HG03558 (cell line): ENCODE data around the gene LCN10.
"Not testable (repeated sequence)": the region's sequence is repeated elsewhere in the genome, so short reads cannot be mapped to it uniquely, and the experiment has no call there.

ENCODE experiments used
- ATAC-seq: cut with Tn5 transposase; IDR thresholded peaks from one replicate; pipeline ENCODE4 v1.9.1; 2021; ENCODE audit warnings: moderate number of reproducible peaks; ENCODE audit not compliant: unreplicated experiment; ENCODE audit errors: extremely low read depth

LCN10 gene

DNA sequence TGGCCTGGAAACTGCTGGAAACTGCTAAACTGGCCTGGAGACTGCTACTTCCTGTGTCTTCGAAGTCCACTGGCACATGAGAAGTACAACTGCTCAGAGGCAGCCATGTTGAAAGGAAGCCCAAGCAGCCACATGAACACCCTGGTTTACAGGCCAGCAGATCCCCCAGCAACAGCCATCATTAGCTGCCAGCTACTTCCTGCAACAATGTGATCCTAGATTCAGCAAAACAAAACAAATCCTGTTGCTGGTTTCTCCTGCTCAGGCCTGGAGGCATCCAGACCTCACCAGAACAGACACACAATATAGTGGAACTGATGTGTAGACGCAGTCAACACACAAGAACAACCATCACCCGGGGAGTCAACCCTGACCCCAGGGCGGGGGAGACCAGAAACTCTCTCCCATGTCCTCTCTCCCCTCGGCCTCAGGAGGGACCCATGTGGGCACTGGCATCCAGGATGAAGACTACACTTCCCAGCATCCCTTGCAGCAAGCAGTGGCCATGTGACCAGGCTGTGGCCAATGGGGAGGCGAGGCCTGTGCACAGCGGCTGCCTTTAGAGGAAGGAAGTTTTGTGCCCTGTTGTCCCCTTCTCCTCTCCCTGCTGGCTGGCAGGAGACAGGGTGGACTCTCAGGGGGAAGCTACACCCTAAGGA is 30.8 kb upstream of the LCN10 start:
- ATAC-seq = no peak

DNA sequence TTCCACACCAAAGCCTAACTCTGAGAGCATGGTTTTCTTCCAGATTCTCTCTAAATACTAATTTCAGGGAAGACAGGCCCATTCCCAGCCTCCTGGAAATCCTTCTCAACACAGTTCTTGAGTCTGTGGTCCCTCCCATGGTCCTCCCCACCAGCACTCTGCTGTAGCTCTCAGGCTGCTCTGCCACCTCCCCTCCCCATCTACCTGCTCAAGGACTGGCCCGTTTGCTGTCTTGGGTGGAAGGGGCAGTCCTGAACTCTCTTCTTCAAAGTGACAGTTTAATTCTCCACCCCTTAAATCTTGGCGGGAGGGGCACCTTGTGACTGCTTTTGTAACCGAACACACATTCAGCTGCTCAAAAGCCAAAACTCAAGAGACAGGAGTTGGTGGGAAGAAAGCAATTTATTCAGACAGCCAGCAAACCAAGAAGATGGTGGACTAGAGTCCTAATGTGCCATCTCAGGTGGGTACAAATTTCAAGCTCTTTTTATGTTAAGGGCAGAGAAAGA is 29.2 kb upstream of the LCN10 start:
- ATAC-seq = no peak

DNA sequence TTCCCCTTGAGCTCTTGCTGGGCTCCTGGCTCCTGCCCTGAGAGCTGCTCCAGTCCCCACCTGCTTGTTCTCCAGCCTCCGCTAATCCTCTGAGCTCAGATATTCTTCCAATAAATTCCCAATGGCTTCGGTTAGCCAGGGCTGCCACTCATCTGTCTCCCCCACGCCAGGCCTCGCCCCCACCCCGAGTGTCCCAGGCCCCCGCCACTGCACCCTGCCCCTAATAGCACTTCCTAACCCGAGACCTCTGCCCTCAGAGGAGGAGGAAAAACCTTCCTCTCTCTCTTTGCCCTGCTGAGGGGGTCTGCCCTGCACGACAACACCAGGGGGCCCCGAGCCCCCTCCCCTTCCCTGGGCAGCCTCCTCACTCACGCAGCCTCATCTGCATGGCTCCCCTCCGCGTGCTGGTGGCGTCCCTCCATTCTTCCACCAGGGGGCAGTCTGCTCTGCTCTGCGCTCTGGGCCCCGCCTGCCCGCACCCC is 27.0 kb upstream of the LCN10 start:
- ATAC-seq = no peak

DNA sequence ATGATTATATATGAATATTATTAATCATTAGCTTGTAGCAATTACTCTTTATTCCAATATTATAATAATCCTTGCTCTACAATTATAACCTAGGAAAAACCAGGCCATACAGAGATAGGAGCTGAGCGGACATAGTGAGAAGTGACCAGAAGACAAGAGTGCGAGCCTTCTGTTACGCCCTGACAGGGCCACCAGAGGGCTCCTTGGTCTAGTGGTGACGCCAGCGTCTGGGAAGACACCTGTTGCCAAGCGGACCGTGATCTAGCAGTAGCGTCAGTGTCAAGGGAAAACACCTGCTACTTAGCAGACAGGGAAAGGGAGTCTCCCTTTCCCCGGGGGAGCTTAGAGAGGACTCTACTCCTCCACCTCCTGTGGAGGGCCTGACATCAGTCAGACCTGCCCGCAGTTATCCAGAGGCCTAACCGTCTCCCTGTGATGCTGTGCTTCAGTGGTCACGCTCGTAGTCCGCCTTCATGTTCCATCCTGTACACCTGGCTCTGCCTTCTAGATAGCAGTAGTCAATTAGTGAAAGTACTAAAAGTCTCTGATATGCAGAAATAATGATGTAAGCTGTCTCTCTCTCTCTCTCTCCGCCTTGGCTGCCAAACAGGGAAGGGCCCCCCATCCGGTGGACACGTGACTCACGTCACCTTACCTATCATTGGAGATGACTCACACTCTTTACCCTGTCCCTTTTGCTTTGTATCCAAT is 23.8 kb upstream of the LCN10 start:
- ATAC-seq = not testable (repeated sequence)

DNA sequence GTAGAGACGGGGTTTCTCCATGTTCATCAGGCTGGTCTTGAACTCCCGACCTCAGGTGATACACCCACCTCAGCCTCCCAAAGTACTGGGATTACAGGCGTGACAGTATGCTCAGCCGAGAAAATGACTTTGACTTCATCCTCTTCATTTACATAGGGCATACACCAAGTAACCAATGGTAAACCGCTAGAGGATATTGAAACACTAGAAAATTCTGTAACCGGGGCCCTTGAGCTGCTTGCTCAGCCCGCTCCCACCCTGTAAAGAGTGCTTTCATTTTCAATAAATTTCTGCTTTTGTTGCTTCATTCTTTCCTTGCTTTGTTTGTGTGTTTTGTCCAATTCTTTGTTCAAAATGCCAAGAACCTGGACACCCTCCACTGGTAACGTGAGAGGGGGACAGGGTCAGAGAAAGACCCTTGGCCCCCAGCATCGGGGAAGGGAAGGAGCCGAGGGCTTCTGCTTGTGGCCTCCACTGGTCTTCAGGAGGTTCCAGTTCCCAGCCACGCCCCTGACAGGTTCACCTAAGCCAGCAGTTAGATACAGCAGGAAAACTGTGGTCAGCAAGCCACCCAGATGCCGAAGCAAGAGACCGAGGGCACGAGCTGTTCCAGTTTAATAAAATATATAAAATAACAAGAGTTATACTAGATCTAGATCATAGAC is 23.1 kb upstream of the LCN10 start:
- peak; percentile 44 for ATAC-seq

DNA sequence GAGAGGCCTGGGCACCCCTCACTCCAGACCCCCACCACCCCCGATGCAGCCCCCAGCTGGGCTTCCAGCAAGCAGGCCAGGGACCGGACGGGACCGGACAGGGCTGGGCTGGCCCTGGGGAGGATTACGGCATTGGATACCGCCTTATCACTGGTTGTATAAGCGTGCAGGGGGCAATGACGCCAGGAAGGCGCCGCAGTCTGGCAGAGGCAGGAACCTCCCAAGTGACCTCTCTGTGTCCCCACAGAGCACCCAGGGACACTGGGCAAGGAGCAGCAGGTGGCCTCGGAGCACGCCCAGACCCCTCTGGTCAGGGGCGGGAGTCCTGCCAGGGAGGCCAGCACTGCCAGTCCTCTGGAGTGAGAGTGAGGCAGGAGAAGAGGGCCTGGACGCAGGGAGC is 22.3 kb upstream of the LCN10 start:
- no peak for ATAC-seq

DNA sequence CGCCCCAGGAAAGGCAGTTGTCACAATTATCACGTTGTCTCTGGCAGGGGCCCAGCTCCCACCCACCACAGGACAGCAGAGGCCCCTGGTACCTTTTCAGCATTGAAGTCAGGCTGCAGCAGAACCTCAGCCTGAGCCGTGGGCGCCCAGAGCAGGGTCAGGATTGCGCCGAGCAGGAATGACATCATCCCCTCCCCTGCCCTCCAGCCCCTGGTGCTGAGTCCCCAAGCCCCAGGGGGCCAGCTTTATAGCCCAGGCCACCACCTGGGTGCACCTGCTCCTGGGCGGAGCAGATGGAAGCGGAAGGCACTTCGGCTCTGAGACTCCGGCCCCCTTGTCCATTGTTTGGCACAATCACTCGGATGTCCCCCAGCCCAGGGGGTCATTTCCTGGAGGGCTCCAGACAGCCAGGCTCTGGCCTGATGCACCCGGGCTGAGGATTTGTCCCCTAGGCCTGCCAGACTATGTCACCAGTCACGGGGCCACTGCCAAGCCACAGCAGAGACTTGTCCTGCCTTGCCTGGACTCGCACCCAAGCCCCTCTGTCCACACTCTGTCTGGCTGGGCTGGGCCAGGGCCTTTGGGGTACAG is 21.7 kb upstream of the LCN10 start, which contains the start of gene LCN15:
Gene LCN15, minus strand, starts transcription at position 218 of the 591 bp plus-strand sequence. Its CDS starts 30 bp downstream, at position 188.
- ATAC-seq = no peak

DNA sequence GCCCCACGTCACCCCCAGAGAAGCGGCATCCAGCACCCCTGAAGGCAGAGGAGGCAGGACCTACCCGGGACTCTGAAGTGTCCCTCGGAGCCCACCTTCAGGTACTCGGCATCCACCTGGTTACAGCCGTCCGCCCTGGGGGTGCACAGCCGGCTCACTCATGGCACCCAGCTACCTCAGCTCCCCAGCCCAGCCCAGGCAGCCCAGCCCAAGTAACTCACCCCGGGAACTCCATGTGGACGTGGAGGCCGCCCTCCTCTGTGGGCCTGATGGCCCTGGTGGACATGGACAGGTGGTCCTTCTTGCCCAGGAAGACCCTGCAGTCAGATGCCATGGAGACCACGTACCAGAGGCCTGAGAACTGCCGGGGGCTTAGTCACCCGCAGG is 20.9 kb upstream of the LCN10 start:
- ATAC-seq = no peak

DNA sequence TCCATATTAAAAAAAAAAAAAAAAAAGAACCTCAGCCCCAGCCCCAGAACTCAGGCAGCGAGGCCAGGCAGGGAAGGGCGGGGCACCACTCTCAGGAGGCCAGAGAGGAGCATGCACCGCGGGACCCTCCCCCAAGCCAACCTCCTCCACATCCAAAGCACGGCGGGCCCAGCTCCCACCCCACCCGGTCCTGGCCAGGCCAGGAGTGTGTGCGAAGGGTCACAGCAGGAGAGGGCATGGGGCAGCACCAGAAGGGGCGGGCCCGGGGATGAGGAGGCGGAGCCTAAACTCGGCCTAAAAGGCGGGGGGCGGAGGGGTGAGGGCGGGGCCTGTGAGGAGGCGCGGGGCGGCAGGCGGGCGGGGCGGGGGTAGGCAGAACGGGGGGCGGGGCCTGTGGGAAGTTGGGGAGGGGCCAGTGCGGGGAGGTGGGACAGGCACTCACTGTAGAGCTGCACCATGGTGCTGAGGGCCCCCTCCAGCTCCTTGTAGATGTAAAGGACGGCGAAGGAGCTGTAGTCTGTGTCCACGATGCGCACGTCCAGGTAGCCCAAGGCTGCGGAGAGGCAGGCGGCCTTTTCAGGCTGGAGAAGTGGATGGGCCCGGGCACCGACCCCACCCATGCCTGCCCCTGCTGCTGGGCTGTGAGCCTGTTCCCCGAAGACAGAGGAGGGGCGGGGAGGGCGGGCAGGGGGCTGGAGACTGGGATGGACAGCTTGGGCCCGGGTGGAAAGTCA is 20.3 kb upstream of the LCN10 start:
- ATAC-seq = no peak

DNA sequence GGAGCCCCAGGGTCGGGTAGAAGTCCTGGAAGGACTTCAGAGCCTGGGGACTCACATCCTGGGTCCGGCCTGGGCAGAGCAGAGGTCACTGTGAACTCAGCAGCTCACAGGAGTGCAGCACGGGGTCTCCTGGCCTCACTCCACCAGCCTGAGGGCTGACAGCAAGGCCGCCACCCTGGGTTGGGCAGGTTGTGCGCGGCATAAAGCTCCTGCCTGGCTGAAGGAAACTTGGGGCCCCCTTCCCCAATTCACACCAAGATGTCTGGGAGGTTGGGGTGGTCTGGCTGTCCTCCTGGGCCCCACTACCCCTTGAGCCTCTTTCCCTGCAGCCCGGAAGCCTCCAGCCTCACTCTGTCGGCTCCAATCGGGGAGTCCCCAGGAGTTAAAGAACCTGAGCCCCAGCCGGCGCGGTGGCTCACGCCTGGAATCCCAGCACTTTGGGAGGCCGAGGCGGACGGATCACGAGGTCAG is 19.5 kb upstream of the LCN10 start:
- ATAC-seq = no peak

DNA sequence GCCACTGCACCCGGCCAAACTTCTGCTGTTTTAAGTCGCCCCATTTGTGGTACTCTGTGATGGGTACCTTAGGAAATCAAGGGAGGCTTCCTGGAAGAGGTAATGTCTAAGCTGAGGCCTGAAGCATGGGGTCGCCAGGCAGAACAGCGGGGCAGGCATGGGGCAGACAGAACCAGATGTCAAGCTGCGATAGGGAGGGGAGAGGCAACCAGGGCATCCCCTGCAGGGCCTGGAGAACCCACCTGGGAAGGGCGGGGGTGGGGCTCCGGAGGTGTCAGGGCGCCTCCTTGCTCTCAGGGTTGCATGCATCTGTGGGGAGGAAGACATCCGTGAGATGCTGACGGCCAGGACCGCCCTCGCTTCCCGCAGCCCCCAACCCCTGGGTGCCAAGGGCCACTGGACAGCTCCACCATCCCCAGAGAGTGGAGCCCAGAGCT is 18.8 kb upstream of the LCN10 start:
- no peak for ATAC-seq

DNA sequence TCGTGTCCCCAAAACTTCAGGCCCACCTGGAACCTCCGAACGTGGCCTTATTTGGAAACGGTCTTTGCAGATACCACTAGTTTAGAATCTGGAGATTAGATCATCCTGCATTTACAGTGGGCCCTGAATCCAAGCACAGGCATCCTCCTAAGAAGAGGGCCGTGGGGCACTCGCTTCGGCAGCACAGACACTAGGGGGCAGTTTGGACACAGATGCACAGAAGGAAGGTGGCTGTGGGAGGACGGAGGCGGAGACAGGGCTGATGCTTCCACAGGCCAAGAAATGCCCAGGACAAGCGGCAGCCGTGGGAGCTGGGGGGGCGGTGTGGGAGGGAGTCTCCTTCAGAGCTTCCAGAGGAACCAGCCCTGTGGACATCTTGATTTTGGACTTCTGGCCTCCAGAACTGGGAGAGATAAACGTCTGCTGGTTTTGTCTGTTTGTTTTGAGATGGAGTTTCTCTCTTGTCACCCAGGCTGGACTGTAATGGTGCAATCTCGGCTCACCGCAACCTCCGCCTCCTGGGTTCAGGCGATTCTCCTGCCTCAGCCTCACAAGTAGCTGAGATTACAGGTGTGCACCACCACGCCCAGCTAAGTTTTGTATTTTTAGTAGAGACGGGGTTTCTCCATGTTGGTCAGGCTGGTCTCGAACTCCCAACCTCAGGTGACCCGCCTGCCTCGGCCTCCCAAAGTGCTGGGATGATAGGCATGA is 18.2 kb upstream of the LCN10 start:
- ATAC-seq = not testable (repeated sequence)

DNA sequence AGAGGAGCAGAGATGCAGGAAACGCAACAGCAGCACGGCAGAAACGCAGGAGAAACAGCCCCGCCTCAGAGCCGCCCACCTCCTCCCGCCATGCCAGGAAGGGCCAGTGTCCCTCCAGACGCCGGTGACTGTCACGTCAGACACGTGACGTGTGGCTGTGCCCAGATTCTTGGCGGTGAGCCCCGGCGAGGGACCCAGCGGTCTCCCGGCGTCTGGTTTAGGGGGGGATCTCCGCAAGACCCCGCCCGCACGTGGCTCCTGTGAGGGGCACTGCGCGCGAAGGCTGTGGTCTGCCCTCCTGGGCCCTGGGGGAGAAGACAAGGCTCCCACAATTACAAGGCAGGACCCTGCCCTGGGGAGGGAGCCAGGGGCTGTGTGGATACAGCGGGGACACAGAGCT is 17.7 kb upstream of the LCN10 start:
- ATAC-seq = no peak

DNA sequence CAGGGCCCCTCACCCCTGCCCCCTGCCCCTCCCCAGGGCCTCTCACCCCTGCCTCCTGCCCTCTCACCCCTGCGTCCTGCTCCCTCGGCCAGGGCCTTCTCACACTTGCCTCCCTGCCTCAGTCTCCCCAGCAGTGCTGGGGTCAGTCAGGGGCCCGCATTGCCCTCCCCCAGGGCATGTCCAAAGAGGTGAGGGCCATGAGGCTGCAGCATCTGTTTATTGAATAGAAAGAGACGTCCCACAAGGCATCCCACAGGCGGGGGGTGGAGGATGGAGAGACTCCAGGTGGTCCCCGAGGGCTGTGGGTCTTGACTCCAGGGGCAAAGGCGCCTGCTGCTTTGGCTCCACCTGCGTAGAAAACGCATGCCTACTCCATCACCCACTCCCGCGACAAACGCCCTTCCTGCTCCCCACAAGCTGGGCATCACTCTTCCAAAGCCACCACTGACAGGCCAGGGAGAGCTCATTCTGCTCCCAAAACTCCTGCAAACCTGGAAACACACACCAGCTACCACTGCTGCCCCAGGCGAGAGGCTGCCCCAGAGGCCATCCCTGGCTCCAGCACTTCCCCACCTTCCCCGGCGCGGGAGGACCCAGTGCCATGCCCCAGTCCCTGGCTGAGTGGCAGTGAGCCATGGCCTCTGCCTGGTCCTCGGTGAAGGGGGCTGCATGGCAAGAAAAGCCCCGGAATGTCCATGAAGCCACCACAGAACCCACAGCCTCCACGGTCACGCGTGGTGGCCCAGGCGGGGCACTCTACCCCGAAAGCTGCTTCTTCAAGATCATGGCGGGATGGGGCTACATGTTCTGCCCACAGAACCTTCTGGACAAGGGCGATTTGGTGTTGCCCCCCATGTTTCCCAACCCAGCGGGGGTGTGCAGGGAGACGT is 16.9 kb upstream of the LCN10 start:
- no peak for ATAC-seq

DNA sequence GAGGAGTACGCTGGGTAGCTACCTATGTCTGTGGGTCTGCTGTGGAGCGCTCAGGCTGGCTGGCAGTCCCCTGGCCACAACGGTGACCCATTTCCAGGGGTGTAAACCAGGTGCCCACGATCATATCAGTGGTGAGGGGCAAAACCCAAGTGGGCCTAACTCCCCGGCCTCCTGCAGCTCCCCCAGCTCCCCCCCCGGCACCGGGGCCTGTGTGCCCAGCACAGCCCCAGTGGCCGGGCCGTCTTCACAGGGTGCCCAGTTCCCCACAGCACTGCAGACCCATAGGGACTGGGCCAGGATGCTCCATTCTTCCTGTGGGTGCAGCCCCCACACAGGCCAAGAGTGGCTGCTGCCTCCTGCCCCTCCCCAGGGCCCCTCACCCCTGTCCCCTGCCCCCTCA is 16.3 kb upstream of the LCN10 start:
- ATAC-seq = no peak

DNA sequence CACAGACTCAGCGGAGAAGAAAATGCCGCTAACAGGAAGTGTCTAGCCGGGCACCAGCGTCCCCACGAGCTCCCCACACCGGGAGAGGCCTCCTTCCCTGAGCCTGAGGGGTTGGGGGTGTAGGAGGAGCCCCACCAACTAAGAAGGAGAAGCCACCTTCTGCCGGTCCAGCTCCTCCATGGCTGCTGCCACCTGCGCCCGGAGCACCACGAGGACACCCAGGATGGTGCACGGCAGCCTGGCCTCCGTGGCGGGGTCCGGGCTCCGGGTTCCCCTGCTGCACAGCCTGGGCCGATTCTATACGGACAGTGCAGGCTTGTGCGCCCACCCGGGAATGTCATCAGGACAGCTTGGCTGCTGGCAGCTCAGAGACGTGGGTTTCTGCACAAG is 15.0 kb upstream of the LCN10 start:
- no peak for ATAC-seq

DNA sequence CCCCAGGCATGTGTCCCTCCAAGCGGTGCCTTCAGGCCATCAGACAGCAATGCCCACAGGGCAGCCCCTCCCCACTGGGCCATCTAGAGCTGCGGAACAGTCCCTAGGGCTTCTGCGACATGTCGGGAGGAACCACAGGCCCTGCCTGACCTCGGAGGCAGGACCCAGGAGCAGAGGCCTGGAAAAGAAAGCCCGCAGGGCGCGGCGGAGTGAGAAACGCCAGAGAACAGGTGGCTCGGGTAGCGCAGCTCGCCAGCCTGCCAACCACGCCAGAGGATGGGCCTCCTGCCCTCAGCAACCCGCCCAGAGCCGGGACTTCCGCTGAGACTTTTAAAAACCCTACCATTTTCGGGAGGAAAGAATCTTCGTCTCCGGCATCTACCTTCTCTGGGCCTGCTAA is 14.6 kb upstream of the LCN10 start:
- ATAC-seq = no peak

DNA sequence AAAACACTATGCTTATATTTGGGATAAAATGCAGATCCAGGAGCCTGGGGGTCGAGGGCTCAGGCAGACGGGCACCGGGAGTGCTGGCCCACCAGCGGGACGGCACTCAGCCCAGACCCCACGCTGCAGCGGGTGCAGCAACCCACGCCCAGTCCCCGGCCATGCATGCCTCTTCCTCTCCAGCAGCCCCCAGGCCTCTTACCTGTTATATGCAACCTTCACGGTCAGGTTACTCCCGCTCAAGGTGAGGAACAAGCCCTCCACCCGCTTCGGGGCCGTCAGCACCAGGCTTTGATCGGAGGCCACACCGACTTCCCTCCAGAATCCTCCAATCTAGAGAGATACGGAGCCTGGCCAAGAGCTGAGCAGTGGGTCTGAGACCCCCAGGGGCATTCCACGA is 14.1 kb upstream of the LCN10 start:
- ATAC-seq = no peak

DNA sequence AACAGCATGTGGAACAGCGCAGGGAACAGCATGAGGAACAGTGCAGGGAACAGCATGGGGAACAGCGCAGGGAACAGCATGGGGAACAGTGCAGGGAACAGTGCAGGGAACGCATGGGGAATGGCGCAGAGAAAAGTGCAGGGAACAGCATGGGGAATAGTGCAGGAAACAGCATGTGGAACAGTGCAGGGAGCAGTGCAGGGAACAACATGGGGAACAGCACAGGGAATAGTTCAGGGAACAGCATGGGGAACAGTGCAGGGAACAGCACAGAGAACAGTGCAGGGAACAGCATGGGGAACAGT is 13.3 kb upstream of the LCN10 start:
- ATAC-seq = no peak
